Renal pelvis (tissue), 4 donors: Measurements from ENCODE around the gene HMGN3. TPM values are rescaled to one million over a fixed set of nuclear protein-coding genes. Genes with fewer than 3 reads are reported as not detected.

Source experiments
- DNase-seq: peaks from one replicate; pipeline ENCODE4 v3.0.0-alpha.2; 2013
- polyA plus RNA-seq, 3 donors: library from polyadenylated mRNA; unstranded; fragments of 120-200 nt; gene quantifications; one replicate each; pipeline ENCODE4 v1.2.1, GENCODE V29; 2013; ENCODE audit not compliant: insufficient read length in 3 of 3

HMGN3 gene
- polyA plus RNA-seq, 3 donors = 272 to 336 (median 301) TPM

GRCh38 chr6:79241228-79241627 lies 6.7 kb upstream of the HMGN3 start:
- no peak for DNase-seq

- no peak for DNase-seq
Measured at GRCh38 chr6:79240509-79240908, 6.0 kb upstream of the HMGN3 start.

- DNase-seq = no peak
Measured at GRCh38 chr6:79239536-79240168, 5.2 kb upstream of the HMGN3 start.

- DNase-seq = no peak
Measured at GRCh38 chr6:79238919-79239318, 4.4 kb upstream of the HMGN3 start.

GRCh38 chr6:79236711-79237110 lies 2.2 kb upstream of the HMGN3 start:
- no peak for DNase-seq

- peak; percentile 83 for DNase-seq
Measured at GRCh38 chr6:79233611-79234149, 802 bp downstream of the HMGN3 start.

GRCh38 chr6:79232696-79233462 lies 1.6 kb downstream of the HMGN3 start:
- no peak for DNase-seq

- no peak for DNase-seq
Measured at GRCh38 chr6:79231666-79232065, 2.8 kb downstream of the HMGN3 start.

GRCh38 chr6:79231101-79231500 lies 3.4 kb downstream of the HMGN3 start:
- DNase-seq = no peak

GRCh38 chr6:79230149-79230548 lies 4.3 kb downstream of the HMGN3 start:
- DNase-seq = no peak

GRCh38 chr6:79227445-79227844 lies 7.0 kb downstream of the HMGN3 start:
- no peak for DNase-seq

GRCh38 chr6:79226660-79227059 lies 7.8 kb downstream of the HMGN3 start:
- DNase-seq = no peak

- no peak for DNase-seq
Measured at GRCh38 chr6:79225717-79226599, 8.5 kb downstream of the HMGN3 start.

GRCh38 chr6:79223611-79224404 lies 10.7 kb downstream of the HMGN3 start:
- DNase-seq = no peak

GRCh38 chr6:79215213-79215824 lies 19.2 kb downstream of the HMGN3 start:
- DNase-seq = no peak

GRCh38 chr6:79212859-79213258 lies 21.6 kb downstream of the HMGN3 start:
- DNase-seq = no peak

- DNase-seq = no peak
Measured at GRCh38 chr6:79208816-79209215, 25.7 kb downstream of the HMGN3 start.

GRCh38 chr6:79203753-79204253 lies 30.7 kb downstream of the HMGN3 start:
- no peak for DNase-seq

- DNase-seq = no peak
Measured at GRCh38 chr6:79202556-79202955, 31.9 kb downstream of the HMGN3 start.

- no peak for DNase-seq
Measured at GRCh38 chr6:79201983-79202382, 32.5 kb downstream of the HMGN3 start.

GRCh38 chr6:79201143-79201542 lies 33.3 kb downstream of the HMGN3 start:
- DNase-seq = no peak
